Duodenal mucosa (tissue), 2 donors: Measurements from ENCODE around the gene MED27.

Experiments used
- H3K27ac ChIP-seq: one replicate; pipeline ENCODE4 v1.7.0; 2013; ENCODE audit warnings: low read depth, low read length
- H3K27me3 ChIP-seq, 2 donors: one replicate each; pipeline ENCODE4 v1.7.0; 2013; ENCODE audit warnings: low read length in 2 of 2, control low read depth in 1 of 2; ENCODE audit not compliant: insufficient read depth in 2 of 2, control insufficient read depth in 1 of 2
- H3K36me3 ChIP-seq, 2 donors: one replicate each; pipeline ENCODE4 v1.7.0; 2013; ENCODE audit warnings: low read length in 2 of 2, control low read depth in 1 of 2; ENCODE audit not compliant: insufficient read depth in 2 of 2, control insufficient read depth in 1 of 2
- H3K4me1 ChIP-seq, 2 donors: one replicate each; pipeline ENCODE4 v1.7.0; 2013; ENCODE audit warnings: low read length in 2 of 2, control low read depth in 1 of 2; ENCODE audit not compliant: insufficient read depth in 2 of 2, control insufficient read depth in 1 of 2
- H3K4me3 ChIP-seq, 2 donors: one replicate each; pipeline ENCODE4 v1.7.0; 2013; ENCODE audit warnings: low read length in 2 of 2, low read depth in 1 of 2
- H3K9ac ChIP-seq, 2 donors: one replicate each; pipeline ENCODE4 v1.7.0; 2013; ENCODE audit warnings: low read length in 2 of 2, low read depth in 1 of 2
- H3K9me3 ChIP-seq, 2 donors: one replicate each; pipeline ENCODE4 v1.7.0; 2013; ENCODE audit warnings: low read length in 2 of 2, control low read depth in 1 of 2; ENCODE audit not compliant: control insufficient read depth in 1 of 2

MED27 gene

GRCh38 chr9:131919216-131919615 lies 160.5 kb downstream of the MED27 start:
- Histone ChIP-seq H3K9me3 (no peaks in the 10 kb centered on the region), H3K36me3 (no peaks in the 10 kb centered on the region), H3K9ac (no peak overlapping the region)

GRCh38 chr9:131918481-131918880 lies 161.2 kb downstream of the MED27 start:
- Histone ChIP-seq H3K27me3 (no peaks in the 10 kb centered on the region), H3K9ac (no peak overlapping the region), H3K36me3 (no peaks in the 10 kb centered on the region), H3K27ac (no peak overlapping the region), H3K4me3 (no peak overlapping the region), H3K9me3 (no peaks in the 10 kb centered on the region), H3K4me1 (no peaks in the 10 kb centered on the region)

More at GRCh38 chr9:131919216-131919615, 160.5 kb downstream of the MED27 start:
- Histone ChIP-seq H3K4me3 (no peak overlapping the region), H3K27me3 (no peaks in the 10 kb centered on the region), H3K4me1 (no peaks in the 10 kb centered on the region), H3K27ac (no peak overlapping the region)

GRCh38 chr9:131917009-131917408 lies 162.7 kb downstream of the MED27 start:
- Histone ChIP-seq H3K9ac (no peak overlapping the region), H3K27ac (no peak overlapping the region), H3K9me3 (no peaks in the 10 kb centered on the region), H3K4me3 (no peak overlapping the region), H3K36me3 (no peaks in the 10 kb centered on the region), H3K4me1 (no peaks in the 10 kb centered on the region), H3K27me3 (no peaks in the 10 kb centered on the region)

- no peak overlapping the region for H3K9ac ChIP-seq
- H3K4me1 ChIP-seq = no peaks in the 10 kb centered on the region
- H3K27me3 ChIP-seq = no peaks in the 10 kb centered on the region
- no peaks in the 10 kb centered on the region for H3K36me3 ChIP-seq
- no peak overlapping the region for H3K27ac ChIP-seq
- no peak overlapping the region for H3K4me3 ChIP-seq
- no peaks in the 10 kb centered on the region for H3K9me3 ChIP-seq
Measured at GRCh38 chr9:131915181-131915580, 164.5 kb downstream of the MED27 start.

- Histone ChIP-seq H3K27ac (no peak overlapping the region), H3K4me3 (no peak overlapping the region), H3K9me3 (no peaks in the 10 kb centered on the region), H3K4me1 (no peaks in the 10 kb centered on the region), H3K27me3 (no peaks in the 10 kb centered on the region), H3K9ac (no peak overlapping the region), H3K36me3 (no peaks in the 10 kb centered on the region)
Measured at GRCh38 chr9:131912671-131913070, 167.0 kb downstream of the MED27 start.

GRCh38 chr9:131912069-131912468 lies 167.6 kb downstream of the MED27 start:
- no peaks in the 10 kb centered on the region for H3K9me3 ChIP-seq
- no peaks in the 10 kb centered on the region for H3K4me1 ChIP-seq
- H3K27me3 ChIP-seq = no peaks in the 10 kb centered on the region
- H3K27ac ChIP-seq = no peak overlapping the region
- H3K9ac ChIP-seq = no peak overlapping the region
- no peaks in the 10 kb centered on the region for H3K36me3 ChIP-seq
- H3K4me3 ChIP-seq = no peak overlapping the region

GRCh38 chr9:131910572-131910971 lies 169.1 kb downstream of the MED27 start:
- H3K27ac ChIP-seq = no peak overlapping the region
- no peaks in the 10 kb centered on the region for H3K4me1 ChIP-seq
- H3K4me3 ChIP-seq = no peak overlapping the region
- no peaks in the 10 kb centered on the region for H3K27me3 ChIP-seq
- H3K9ac ChIP-seq = no peak overlapping the region
- no peaks in the 10 kb centered on the region for H3K36me3 ChIP-seq
- no peaks in the 10 kb centered on the region for H3K9me3 ChIP-seq

- Histone ChIP-seq H3K36me3 (peaks cover 0 to 4% of the 10 kb centered on the region in 2 donors), H3K4me1 (no peaks in the 10 kb centered on the region), H3K27me3 (no peaks in the 10 kb centered on the region), H3K27ac (no peak overlapping the region), H3K9me3 (no peaks in the 10 kb centered on the region), H3K9ac (no peak overlapping the region), H3K4me3 (no peak overlapping the region)
Measured at GRCh38 chr9:131905144-131905543, 174.5 kb downstream of the MED27 start.

- Histone ChIP-seq H3K9ac (no peak overlapping the region), H3K9me3 (no peaks in the 10 kb centered on the region), H3K4me1 (no peaks in the 10 kb centered on the region), H3K27me3 (no peaks in the 10 kb centered on the region), H3K36me3 (peaks cover 0 to 4% of the 10 kb centered on the region in 2 donors), H3K27ac (no peak overlapping the region), H3K4me3 (no peak overlapping the region)
Measured at GRCh38 chr9:131899296-131900228, 180.1 kb downstream of the MED27 start.

GRCh38 chr9:131892902-131893500 lies 186.7 kb downstream of the MED27 start:
- Histone ChIP-seq H3K27ac (no peak overlapping the region), H3K4me1 (peaks cover 0 to 11% of the 10 kb centered on the region in 2 donors), H3K9ac (no peak overlapping the region), H3K27me3 (no peaks in the 10 kb centered on the region), H3K36me3 (peaks cover 0 to 15% of the 10 kb centered on the region in 2 donors), H3K9me3 (no peaks in the 10 kb centered on the region), H3K4me3 (no peak overlapping the region)
